HG03457 (cell line): Measurements from ENCODE around the gene MIF.
"Not testable (repeated sequence)": the region's sequence is repeated elsewhere in the genome, so short reads cannot be mapped to it uniquely, and the experiment has no call there.

Experiments used
- ATAC-seq: cut with Tn5 transposase; IDR thresholded peaks from one replicate; pipeline ENCODE4 v1.9.1; 2021; ENCODE audit warnings: moderate number of reproducible peaks; ENCODE audit not compliant: unreplicated experiment

The MIF gene

DNA sequence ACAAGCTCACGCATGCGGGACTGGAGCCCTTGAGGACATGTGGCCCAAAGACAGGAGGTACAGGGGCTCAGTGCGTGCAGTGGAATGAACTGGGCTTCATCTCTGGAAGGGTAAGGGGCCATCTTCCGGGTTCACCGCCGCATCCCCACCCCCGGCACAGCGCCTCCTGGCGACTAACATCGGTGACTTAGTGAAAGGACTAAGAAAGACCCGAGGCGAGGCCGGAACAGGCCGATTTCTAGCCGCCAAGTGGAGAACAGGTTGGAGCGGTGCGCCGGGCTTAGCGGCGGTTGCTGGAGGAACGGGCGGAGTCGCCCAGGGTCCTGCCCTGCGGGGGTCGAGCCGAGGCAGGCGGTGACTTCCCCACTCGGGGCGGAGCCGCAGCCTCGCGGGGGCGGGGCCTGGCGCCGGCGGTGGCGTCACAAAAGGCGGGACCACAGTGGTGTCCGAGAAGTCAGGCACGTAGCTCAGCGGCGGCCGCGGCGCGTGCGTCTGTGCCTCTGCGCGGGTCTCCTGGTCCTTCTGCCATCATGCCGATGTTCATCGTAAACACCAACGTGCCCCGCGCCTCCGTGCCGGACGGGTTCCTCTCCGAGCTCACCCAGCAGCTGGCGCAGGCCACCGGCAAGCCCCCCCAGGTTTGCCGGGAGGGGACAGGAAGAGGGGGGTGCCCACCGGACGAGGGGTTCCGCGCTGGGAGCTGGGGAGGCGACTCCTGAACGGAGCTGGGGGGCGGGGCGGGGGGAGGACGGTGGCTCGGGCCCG lies at the start of gene MIF:
Gene MIF (plus strand): TSS at position 439 of the 765 bp plus-strand sequence. CDS start 92 bp downstream, at position 531.
- ATAC-seq: peak; percentile 74

DNA sequence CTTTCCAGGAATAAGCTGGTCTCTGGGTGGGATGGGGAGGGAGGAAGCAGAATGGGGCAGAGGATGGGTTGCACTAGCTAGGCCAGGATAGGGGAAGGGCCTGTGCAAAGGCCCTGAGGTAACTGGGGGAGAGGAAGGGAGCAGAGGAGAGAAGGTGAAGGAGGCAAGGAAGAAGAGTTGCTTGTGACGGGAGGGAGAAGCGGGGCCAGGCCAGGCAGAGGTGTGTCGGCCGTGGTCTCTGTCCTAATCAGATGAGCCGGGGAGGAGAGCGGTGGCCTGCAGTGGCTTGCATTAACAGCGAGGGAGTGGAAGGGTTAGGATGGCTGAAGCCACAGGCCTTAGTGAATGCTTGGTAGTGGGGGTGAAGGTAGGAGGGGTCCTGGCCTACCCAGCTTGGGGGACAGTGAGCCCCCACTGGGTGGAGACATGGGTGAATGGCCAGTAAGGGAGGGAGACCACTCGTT lies 49.4 kb upstream of the MIF start:
- ATAC-seq: no peak

DNA sequence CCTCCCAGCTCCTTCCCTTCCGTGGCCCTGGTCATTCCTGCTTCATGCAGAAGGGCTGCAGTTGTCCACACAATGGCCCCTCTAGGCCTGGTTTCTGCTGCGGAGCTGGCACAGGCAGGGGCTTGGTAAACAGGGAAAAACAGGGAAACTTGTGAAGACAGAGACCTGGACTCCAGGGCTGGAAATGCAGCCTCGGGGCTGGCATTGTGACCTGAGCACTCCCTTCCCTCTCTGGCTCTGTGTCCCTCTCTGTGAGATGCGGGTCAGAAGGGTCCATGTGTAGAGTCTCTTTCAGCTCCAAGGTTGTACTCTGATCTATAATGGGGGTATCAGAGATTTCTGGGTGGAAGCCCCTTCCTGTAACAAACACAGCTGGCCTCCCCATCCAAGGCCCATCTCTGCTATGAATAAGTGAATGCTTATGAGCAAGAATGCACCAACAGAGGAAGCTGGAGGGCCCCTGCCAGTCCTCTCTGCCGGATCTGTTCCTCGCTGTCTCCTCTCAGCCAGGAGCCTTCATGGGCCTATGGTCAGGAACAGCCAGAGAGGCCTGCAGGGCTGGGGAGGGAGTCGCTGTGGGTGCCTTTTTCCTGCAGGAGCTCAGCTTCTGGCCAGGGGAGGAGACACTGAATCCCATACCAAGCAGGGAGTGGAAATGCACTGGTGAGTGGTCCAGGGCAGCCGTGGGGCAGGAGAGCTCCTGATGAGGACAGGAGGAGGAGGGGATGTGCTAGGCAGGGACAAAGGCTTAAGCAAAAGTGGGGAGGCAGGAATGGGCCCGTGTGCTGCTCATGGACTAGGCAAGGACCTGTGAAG lies 48.7 kb upstream of the MIF start:
- no peak for ATAC-seq

DNA sequence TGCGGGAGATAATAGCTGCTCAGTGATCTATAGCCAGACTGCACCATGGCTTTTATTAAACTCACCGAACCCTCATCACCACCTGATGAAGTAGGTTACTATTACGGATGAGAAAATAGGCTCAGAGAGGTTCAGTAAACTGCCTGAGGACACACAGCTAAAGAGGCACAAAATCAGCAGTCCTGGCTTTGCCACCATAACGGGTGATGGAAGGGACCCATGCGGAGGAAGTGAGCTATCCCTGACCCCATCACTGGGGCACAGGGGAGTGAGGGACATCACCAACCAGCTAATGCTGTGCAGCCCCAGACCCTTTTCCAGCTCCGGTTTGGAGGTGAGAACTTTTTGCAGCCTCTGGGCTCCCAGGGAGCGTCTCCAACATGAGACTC lies 48.1 kb upstream of the MIF start:
- ATAC-seq: no peak

DNA sequence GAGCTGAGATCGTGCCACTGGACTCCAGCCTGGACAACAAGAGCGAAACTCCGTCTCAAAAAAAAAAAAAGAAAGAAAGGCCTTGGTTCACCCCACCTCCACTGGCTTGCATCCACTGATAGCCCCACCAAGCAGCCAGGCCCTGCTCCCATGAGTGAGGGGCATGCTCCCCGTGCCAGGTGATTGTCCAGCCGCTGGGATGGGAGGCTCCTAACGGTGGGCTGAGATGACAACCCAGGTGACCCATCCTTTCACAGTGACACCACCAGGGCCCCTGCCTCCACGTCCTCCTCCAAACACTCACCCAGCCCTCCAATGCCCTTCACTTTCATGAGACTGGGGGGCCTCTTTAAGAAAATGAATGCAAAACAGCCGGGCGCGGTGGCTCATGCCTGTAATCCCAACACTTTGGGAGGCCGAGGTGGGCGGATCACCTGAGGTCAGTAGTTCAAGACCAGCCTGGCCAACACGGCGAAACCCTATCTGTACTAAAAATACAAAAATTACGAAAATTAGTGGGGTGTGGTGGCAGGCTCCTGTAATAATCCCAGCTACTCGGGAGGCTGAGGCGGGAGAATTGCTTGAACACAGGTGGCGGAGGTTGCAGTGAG lies 46.8 kb upstream of the MIF start:
- ATAC-seq: no peak

DNA sequence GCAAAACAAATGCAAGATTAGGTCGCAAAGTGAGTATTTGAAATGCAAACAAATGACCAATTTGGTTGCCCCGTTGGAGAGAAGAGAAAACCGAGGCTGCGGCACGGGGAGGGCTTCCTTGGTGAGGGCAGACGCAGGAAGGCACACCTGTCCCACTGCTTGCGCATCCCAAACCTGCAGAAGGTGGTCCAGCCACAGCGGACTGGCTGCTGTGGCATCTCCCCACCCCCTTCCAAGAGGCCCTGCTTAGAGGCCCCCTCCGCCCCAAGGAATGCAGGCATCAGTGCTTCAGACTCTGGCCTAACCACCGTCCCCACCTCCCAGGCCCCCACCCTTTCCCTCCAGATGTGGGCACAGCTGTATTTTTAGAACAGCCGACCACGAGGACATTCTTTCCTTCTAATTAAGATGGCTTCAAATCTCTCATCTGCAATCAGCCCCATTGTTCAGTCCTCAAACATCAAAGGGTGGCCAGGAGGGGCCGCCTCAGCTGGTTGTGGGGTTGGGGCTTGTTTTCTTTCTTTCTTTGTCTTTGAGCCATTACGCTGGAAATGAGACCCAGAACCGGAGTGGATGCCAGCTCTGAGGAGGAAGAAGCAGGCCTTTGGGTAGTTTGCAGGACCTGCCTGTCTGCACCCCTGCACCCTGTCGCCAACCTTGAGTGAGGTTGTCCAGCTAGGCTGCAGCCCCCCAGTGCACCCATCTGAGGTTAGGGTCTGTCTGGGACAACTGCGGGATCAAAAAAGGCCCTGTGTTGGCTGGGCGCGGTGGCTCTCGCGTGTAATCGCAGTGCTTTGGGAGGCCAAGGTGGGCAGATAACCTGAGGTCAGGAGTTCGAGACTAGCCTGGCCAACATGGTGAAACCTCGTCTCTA lies 46.0 kb upstream of the MIF start:
- no peak for ATAC-seq

DNA sequence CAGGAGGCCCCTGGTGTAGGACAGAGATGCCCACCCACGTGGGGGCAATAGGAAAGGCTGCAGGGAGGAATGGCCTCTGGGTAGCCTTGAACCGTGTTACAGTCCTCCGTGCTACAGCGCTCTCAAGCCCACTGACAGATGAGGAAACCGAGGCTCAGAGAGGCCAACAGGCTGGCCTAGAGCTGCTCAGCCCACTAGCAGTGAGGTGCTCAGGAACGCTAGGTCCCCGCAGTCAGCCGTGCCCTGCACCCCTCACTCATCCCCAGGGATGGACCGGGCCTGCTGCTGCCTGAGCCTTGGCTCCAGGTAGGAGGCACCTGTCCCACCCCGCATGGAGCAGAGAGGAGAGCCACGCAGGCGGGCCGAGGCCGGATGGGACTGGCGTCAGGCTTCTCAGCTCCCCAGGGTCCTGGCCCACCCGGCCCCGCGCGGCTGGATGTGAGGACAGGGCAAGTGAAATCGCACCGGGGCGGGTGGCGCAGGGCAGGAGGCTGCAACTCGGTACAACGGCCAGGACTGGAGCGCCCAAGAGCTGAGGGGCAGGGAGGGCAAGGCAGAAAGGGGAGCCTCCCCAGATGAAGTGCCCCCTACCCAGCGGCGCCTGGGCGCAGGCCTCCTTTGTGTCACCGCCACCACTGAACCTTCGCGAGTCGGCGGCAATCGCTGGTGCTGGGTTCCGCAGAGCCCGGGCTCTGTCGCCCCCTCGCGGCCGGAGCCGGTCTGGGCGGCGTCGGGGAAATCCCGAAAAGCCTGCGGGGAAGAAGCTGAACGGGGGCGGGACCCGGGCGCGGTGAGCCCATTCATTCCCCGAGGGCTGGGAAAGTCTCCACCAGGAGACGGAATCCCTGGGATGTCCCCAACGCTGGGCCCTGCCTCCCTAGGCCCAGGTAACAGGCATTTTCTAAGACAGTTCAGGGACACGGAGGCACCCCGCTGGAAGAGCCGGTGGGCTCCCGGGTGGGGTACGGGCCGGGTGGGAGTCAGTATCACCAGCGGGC lies 44.9 kb upstream of the MIF start:
- no peak for ATAC-seq

DNA sequence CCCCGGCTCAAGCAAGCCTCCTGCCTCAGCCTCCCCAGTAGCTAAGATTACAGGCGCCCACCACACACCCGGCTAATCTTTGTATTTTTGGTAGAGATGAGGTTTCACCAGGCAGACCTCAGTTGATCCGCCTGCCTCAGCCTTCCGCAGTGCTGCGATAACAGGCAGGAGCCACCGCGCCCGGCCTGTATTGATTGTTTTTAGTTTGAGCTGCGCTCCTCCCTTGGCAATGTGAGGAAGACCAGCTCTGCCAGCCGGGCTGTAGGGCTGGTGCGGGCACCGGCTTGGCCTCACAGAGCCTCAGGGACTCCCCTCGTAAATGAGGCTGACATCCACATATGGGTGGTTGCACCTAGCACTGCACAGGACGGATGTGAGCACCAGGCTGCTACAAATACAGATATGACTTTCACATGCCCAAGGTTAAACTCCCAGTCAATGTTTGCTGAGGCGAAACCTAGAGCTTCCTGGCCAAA lies 44.0 kb upstream of the MIF start:
- ATAC-seq: peak; percentile 49

DNA sequence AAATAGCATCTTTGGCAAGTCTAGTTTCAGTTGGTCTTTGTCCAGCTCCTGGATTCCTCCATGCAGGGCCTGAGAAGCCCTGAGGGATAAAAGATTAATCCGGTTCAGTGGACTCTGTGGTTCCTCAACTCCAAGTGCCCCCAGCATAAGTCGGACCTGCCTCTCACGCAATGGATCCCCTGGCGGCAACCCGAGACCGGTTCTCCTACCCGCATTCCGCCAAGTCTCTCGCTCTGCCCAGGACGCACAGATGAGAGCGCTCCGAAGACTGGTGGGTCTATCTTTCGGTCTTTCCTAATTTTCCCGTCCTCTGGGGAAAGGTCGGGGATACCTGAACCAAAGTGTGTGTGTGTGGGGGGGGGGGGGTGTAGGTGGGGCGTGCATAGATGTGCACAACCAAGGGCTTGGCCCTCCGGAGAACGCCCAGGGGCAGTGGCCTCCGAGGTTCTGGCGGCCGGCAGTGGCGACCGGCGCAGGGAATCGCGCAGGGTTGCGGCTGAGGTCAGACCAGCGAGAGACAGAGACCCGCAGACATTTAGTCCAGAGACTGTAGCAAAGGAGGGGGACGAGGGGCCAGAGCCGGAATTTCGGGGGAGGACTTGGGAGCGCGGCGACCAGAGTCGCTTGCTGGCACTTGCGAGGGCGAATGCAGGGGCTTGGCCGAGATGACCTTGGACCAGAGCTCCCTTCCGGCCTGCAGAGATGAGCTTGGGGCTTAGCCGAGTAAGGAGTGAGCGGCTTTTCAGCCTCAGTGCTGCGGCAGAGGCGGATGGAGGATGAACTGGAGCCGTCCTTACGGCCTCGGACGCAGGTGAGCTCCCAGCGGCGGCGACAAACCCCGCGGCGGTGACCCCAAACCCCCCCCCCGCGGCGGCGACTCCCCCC lies 37.2 kb upstream of the MIF start:
- ATAC-seq: peak; percentile 30

DNA sequence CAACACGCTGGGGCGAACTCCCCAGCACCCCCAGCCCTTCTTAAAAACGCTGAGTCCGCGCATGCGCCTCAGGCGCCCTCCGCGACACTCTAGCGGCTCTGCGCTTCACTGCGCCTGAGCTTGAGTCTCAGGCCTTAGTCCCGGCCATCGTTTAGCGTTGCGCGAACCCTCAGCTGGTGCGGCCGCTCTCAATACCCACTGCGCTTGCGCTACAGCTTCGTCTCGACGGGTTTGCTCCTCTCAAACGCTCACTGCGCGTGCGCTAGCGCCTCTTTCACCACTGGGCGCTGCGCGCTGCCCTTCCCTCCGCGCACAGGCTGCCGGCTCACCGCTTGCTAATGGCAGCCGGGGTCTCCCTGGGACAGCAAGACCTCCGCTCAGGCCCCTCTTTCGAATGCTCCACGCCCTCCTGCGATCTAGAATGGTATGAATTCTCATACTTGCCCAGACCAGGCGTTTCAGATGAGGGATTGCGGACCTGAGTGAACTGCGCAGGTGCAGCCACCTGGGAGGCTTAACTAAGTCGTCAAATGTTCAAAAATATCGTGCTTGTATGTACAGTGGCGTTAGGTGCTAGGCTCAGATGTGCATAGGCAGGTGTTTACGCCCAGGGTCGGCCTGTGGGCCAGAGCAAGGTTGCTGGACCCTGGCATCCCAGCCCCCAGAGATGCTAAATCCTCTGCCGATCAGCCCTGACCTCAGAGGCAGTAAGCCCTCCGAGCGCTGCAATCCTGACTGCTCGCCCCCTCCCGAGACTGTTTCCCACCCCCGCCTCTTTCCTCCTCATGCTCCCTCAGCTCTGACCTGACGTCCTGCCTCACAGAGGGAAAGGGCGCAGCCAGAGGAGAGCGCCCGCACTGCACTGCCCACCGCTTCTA lies 36.3 kb upstream of the MIF start, which contains the start of gene SLC2A11:
Gene SLC2A11 (plus strand): TSS at position 270 of the 878 bp plus-strand sequence. CDS start 125 bp downstream, at position 395.
- peak; percentile 77 for ATAC-seq

DNA sequence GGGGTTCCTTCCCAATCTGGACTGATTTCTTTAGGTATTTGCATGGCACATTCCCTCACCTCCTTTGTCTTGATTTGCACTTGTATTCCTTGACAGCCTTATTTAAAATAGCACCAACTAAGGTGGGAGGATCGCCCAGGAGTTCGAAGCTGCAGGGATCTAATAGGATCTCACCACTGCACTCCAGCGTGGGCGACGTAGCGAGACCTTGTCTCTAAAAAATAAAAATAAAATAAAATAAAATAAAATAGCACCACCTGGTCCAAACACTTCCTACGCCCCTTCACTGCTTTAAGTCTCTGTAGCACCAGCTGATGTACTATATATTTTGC lies 35.7 kb upstream of the MIF start:
- no peak for ATAC-seq

DNA sequence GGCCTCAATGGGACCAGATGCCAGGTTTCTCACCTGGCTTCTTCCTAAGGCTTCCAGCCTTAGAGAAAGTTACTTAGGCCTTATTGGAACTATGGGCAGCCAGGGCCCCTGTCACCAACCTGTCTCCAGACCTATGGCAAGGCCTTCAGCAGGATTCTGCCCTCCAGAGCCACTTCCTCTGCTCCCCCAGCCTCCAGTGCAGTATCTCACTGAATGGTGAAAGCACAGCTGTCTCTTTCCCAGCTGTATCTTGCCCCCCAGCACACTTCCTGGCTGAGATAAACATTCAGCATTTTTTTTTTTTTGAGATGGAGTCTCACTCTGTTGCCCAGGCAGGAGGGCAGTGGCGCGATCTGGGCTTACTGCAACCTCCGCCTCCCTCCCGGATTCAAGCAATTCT lies 35.0 kb upstream of the MIF start:
- no peak for ATAC-seq

DNA sequence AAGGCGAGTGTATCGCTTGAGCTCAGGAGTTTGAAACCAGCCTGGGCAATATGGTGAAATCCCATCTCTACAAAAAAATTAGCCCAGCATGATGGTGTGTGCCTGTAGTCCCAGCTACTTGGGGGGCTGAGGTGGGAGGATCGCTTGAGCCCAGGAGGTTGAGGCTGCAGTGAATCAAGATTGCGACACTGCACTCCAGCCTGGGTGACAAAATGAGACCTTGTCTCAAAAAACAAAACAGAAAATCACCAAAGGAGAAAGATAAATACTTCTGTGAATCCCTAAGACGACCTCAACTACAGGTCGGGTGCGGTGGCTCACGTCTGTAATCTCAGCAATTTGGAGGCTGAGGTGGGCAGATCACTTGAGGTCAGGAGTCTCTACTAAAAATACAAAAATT lies 34.0 kb upstream of the MIF start:
- not testable (repeated sequence) for ATAC-seq

DNA sequence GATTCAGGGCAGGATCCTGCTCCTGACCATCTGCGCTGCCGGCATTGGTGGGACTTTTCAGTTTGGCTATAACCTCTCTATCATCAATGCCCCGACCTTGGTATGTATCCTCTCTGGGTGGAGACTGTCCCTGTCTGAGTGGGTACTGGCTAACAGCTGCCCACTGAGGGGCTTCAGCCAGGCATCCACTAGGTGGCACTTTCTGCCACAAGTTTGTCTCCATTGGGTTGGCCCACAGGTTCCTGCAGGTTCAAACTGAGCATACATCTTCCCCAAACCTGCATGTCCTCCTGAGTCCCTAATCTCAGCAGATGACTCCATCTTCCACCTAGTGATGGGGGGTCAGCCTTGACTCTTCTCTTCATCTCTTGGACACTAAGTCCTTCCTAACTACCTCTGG lies 32.1 kb upstream of the MIF start:
- ATAC-seq: no peak

DNA sequence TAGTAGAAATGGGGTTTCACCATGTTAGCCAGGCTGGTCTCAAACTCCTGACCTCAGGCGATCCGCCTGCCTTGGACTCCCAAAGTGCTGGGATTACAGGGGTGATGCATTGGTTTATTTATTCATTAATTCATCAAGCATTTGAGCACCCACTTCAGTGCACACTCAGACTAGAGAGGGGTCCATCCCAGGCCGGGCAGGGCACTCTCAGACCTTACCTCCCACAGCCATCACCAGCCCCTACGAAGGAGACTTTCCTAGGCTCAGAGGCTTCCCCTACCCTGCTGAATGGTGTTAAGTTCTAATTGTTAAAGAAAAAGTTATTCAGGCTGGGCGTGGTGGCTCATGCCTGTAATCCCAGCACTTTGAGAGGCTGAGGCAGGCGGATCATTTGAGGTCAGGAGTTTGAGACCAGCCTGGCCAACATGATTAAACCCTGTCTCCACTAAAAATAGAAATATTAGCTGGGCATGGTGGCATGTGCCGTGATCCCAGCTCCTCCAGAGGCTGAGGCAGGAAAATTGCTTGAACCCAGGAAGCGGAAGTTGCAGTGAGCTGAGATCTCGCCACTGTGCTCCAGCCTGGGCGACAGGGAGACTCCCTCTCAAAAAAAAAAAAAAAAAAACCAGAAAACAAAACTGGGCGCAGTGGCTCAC lies 29.6 kb upstream of the MIF start:
- not testable (repeated sequence) for ATAC-seq

DNA sequence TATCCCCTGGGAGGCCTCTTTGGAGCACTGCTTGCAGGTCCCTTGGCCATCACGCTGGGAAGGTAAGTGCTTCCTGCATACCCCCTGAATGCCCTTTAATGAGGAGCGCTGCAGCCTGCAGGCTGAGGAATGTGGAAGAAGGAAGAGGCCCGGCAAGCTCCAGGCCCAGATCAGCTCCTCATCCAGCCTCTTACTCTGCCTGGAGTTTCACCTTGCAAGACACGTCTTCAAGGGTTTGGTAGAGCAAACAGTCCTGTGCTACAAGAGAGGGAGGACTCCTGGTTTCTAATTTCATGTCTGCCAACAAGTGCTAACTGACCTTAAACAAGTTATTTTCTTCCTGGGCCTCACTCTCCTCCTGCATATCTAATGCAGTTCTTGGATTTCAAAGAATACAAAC lies 25.6 kb upstream of the MIF start:
- ATAC-seq: no peak

DNA sequence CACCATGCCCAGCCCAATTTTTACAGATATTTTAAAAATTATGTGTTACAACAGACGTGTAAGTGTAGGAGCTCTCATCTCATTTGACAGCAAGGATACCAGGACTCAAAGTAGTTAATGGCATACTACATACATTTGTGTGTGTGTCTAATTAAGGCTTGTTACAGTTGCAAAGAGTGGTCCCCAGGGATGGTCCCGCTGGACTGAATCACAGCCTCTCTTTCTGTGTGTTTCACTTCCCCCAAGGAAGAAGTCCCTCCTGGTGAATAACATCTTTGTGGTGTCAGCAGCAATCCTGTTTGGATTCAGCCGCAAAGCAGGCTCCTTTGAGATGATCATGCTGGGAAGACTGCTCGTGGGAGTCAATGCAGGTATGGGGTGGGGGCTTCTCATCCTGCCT lies 19.3 kb upstream of the MIF start:
- no peak for ATAC-seq
